Activated CD4-positive, alpha-beta T cell treated with anti-CD3 and anti-CD28 coated beads for 48 hours (primary cell): ENCODE data around the gene PBXIP1.
A peak's percentile ranks its signal among the peaks of the same experiment; 100 is the strongest.

Source experiments
- DNase-seq: peaks from one replicate; pipeline ENCODE4 v3.0.0-alpha.2; 2020

Gene PBXIP1

GRCh38 chr1:154972517-154973343, 16.8 kb upstream of the PBXIP1 start:
- DNase-seq = no peak

GRCh38 chr1:154972213-154972516, 16.3 kb upstream of the PBXIP1 start:
- no peak for DNase-seq

- DNase-seq = no peak
Observed at GRCh38 chr1:154971341-154971998, 15.6 kb upstream of the PBXIP1 start.

GRCh38 chr1:154970631-154971340, 14.9 kb upstream of the PBXIP1 start, which contains the start of gene SHC1:
Gene SHC1, minus strand, starts transcription at chr1:154970747. Its CDS starts 221 bp downstream, at chr1:154970526.
- peak; percentile 70 for DNase-seq

GRCh38 chr1:154969860-154970452, 14.1 kb upstream of the PBXIP1 start:
- DNase-seq = no peak

GRCh38 chr1:154969246-154969645, 13.3 kb upstream of the PBXIP1 start:
- DNase-seq = no peak

GRCh38 chr1:154968731-154969130, 12.8 kb upstream of the PBXIP1 start:
- no peak for DNase-seq

GRCh38 chr1:154967331-154967950, 11.5 kb upstream of the PBXIP1 start:
- no peak for DNase-seq

- no peak for DNase-seq
Observed at GRCh38 chr1:154966111-154966510, 10.2 kb upstream of the PBXIP1 start.

GRCh38 chr1:154964359-154964758, 8.5 kb upstream of the PBXIP1 start:
- no peak for DNase-seq

GRCh38 chr1:154963643-154964042, 7.7 kb upstream of the PBXIP1 start:
- no peak for DNase-seq

GRCh38 chr1:154962795-154963330, 7.0 kb upstream of the PBXIP1 start:
- no peak for DNase-seq

- no peak for DNase-seq
Observed at GRCh38 chr1:154962156-154962749, 6.4 kb upstream of the PBXIP1 start.

GRCh38 chr1:154961207-154962155, 5.6 kb upstream of the PBXIP1 start, which contains the start of gene PYGO2:
Gene PYGO2, minus strand, starts transcription at chr1:154961782. Its CDS starts 206 bp downstream, at chr1:154961576.
- DNase-seq = peak; percentile 86

GRCh38 chr1:154960446-154961136, 4.7 kb upstream of the PBXIP1 start:
- no peak for DNase-seq

- DNase-seq = no peak
Observed at GRCh38 chr1:154959426-154959780, 3.5 kb upstream of the PBXIP1 start.

GRCh38 chr1:154958681-154959425, 3.0 kb upstream of the PBXIP1 start:
- no peak for DNase-seq

GRCh38 chr1:154958036-154958435, 2.1 kb upstream of the PBXIP1 start:
- DNase-seq = no peak

- no peak for DNase-seq
Observed at GRCh38 chr1:154957091-154957657, 1.3 kb upstream of the PBXIP1 start.
